Esophagus squamous epithelium (tissue), 4 donors: ENCODE measurements around the gene GRK7.

ENCODE experiments used
- POLR2A ChIP-seq, 4 donors: fragments of 450-650 bp; IDR thresholded peaks; one replicate each; pipeline ENCODE4 v1.6.1; 2017; ENCODE audit warnings: antibody characterized with exemption in 4 of 4, mild to moderate bottlenecking in 4 of 4, moderate library complexity in 3 of 4
- TF ChIP-seq, protein P1 (sequence below), 6 experiments: fragments of 450-650 bp in 4 of 6; fragments of 200-600 bp in 2 of 6; sonication (generic) in 2 of 6; IDR thresholded peaks; one replicate each; pipeline ENCODE4 v1.5.1; 2016 to 2019; ENCODE audit warnings: antibody characterized with exemption in 6 of 6, mild to moderate bottlenecking in 4 of 6, moderate library complexity in 4 of 6

DNA sequence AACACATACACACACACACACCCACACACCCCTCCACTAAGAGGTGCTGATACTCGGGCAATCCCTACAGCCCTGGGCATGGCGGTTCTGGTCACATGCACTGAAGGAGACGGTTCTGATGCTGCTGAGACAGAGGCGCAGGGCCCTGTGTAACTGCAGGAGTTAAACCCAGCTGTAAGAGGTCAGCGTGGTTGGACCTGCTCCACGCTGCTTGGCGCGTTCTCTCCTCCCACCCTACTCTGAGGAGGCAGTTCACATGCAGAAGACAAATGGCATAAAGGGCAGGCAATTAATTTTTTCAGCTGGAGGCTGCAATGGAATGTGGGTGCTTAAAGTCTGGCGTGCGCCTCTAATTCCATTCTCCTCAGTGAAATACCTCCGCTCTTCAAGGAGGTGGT lies 35.2 kb downstream of the GRK7 start:
- TF ChIP-seq, protein P1, sequence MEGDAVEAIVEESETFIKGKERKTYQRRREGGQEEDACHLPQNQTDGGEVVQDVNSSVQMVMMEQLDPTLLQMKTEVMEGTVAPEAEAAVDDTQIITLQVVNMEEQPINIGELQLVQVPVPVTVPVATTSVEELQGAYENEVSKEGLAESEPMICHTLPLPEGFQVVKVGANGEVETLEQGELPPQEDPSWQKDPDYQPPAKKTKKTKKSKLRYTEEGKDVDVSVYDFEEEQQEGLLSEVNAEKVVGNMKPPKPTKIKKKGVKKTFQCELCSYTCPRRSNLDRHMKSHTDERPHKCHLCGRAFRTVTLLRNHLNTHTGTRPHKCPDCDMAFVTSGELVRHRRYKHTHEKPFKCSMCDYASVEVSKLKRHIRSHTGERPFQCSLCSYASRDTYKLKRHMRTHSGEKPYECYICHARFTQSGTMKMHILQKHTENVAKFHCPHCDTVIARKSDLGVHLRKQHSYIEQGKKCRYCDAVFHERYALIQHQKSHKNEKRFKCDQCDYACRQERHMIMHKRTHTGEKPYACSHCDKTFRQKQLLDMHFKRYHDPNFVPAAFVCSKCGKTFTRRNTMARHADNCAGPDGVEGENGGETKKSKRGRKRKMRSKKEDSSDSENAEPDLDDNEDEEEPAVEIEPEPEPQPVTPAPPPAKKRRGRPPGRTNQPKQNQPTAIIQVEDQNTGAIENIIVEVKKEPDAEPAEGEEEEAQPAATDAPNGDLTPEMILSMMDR (IDR thresholded peaks at IDR 0.05), result no peak
- no peak for TF ChIP-seq POLR2A (IDR thresholded peaks at IDR 0.05)
